ENCODE data around the gene ATRAID.
A peak's percentile ranks its signal among the peaks of the same experiment; 100 is the strongest.

ATRAID gene

DNA sequence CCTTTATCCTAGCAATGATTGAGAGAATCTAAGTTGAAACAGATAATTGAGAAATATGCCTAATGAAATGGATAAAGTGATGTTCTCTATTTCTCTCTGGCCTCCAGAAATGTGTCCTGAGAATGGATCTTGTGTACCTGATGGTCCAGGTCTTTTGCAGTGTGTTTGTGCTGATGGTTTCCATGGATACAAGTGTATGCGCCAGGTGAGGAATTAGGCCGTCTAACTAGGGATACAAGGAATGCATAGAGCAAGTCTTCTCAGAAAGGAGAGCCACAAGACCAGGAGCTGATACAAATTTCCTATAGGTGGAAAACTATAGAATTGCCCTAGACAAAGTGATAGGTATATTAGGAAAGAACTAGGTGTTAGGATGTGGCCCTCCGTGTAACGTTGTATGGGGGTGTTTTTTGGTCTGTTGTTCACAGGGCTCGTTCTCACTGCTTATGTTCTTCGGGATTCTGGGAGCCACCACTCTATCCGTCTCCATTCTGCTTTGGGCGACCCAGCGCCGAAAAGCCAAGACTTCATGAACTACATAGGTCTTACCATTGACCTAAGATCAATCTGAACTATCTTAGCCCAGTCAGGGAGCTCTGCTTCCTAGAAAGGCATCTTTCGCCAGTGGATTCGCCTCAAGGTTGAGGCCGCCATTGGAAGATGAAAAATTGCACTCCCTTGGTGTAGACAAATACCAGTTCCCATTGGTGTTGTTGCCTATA lies 4.7 kb downstream of the ATRAID start:
- no peak for FAIRE-seq
- no peak for DNase-seq (ENCODE audit: insufficient read length, low spot score)
- TF ChIP-seq, protein P1, sequence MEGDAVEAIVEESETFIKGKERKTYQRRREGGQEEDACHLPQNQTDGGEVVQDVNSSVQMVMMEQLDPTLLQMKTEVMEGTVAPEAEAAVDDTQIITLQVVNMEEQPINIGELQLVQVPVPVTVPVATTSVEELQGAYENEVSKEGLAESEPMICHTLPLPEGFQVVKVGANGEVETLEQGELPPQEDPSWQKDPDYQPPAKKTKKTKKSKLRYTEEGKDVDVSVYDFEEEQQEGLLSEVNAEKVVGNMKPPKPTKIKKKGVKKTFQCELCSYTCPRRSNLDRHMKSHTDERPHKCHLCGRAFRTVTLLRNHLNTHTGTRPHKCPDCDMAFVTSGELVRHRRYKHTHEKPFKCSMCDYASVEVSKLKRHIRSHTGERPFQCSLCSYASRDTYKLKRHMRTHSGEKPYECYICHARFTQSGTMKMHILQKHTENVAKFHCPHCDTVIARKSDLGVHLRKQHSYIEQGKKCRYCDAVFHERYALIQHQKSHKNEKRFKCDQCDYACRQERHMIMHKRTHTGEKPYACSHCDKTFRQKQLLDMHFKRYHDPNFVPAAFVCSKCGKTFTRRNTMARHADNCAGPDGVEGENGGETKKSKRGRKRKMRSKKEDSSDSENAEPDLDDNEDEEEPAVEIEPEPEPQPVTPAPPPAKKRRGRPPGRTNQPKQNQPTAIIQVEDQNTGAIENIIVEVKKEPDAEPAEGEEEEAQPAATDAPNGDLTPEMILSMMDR (IDR thresholded peaks at IDR 0.05; ENCODE audit: insufficient read depth, missing control alignments), result no peak

- FAIRE-seq (no peak), DNase-seq (ENCODE audit: insufficient read length, low spot score) (peak; percentile 74)
- TF ChIP-seq, protein P1 (IDR thresholded peaks at IDR 0.05; ENCODE audit: insufficient read depth, missing control alignments), result peak; percentile 24
Measured at GRCh38 chr2:27217173-27218121, 5.6 kb downstream of the ATRAID start, which contains the start of gene CAD. TSS of gene CAD (plus strand) at chr2:27217369. CDS start at chr2:27217552, 183 bp downstream.

DNA sequence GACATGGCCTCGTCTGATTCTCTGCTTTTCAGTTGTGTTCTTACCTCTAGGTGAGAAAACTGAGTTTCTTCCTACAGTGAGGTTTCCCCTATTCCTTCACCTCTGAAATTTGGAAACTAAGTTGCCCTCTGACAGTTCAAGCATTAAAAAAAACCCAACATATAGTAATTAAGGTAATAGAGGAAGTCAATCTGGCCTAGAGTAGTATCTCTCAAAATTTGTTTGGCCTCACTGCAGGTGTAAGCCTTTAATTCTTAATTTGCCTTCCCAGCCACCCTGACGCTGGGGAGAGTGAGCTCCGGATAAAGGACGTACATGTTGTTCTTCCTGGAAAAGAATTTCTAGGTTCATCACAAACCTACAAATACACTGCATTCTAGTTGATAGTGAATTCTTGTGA lies 6.8 kb downstream of the ATRAID start:
- FAIRE-seq (no peak), DNase-seq (ENCODE audit: insufficient read length, low spot score) (no peak)
- TF ChIP-seq, protein P1 (IDR thresholded peaks at IDR 0.05; ENCODE audit: insufficient read depth, missing control alignments), result no peak

GRCh38 chr2:27219091-27219490 lies 7.2 kb downstream of the ATRAID start:
- TF ChIP-seq, protein P1 (IDR thresholded peaks at IDR 0.05; ENCODE audit: insufficient read depth, missing control alignments), result no peak
- DNase-seq (ENCODE audit: insufficient read length, low spot score) (no peak), FAIRE-seq (no peak)

- TF ChIP-seq, protein P1 (IDR thresholded peaks at IDR 0.05; ENCODE audit: insufficient read depth, missing control alignments), result no peak
- FAIRE-seq (no peak), DNase-seq (ENCODE audit: insufficient read length, low spot score) (no peak)
Measured at GRCh38 chr2:27220091-27220490, 8.2 kb downstream of the ATRAID start.

- TF ChIP-seq, protein P1 (IDR thresholded peaks at IDR 0.05; ENCODE audit: insufficient read depth, missing control alignments), result no peak
- FAIRE-seq (no peak), DNase-seq (ENCODE audit: insufficient read length, low spot score) (no peak)
Measured at GRCh38 chr2:27221166-27221565, 9.3 kb downstream of the ATRAID start.
